ENCODE measurements around the gene RPL7A.
A peak's percentile ranks its signal among the peaks of the same experiment; 100 is the strongest.

The RPL7A gene

DNA sequence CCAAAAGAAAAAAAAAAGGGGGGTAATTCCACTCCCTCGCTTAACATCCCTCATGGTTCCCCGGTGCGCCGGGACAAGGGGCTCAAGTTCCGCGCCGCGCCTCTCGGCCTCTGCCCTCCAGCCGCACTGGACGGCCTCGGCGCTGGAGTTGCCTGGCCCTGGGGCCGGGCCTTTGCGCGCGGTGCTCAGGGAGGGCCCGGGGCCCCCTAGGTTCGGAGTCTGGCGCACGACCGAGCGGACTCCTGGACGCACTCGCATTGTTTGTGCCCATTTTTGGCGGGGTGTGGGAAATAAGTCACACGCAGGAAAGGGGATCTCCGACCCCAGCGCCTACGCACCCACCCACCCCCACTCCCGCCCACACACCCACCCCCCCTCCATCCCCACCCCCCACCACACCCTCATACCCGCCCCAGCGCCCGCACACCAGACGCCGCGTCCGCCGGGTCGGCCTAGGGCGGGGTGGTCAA is 468 bp upstream of the RPL7A start:
- no peak for DNase-seq (ENCODE audit: low read depth in 2 of 2)

DNA sequence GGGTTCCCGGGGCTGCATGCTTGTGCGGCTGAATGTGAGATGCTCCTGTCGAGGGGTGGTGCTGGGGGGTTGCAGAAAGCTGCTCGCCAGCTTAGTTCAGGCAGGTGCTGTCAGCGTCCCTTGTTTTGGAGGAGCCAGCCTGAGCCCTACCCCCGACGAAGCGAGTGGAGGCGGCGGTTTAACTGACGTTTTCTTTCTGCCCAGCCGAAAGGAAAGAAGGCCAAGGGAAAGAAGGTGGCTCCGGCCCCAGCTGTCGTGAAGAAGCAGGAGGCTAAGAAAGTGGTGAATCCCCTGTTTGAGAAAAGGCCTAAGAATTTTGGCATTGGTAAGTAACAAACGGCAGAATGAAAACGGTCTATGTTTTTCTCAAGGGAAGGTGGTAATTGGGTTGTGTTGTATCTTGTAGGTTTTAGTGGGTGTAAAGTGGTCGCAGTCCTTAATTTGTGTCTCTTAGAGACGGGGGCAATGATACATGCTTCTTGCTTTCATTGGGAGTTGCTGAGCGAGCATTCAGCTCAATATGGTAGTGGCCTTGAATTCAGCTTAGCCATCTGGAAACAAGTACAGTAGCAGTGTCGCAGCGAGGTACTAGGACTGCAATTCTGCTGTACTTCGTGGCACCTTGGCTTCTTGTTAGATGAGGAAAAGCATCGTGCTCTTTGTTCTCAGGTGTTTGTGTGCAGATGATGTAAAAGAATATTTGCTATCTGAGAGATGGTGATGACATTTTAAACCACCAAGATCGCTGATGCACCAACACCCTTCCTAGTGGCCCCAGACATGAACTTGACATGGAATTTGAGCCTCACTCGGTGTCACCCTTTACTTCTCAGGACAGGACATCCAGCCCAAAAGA is 928 bp downstream of the RPL7A start:
- no peak for DNase-seq (ENCODE audit: low read depth in 2 of 2)

DNA sequence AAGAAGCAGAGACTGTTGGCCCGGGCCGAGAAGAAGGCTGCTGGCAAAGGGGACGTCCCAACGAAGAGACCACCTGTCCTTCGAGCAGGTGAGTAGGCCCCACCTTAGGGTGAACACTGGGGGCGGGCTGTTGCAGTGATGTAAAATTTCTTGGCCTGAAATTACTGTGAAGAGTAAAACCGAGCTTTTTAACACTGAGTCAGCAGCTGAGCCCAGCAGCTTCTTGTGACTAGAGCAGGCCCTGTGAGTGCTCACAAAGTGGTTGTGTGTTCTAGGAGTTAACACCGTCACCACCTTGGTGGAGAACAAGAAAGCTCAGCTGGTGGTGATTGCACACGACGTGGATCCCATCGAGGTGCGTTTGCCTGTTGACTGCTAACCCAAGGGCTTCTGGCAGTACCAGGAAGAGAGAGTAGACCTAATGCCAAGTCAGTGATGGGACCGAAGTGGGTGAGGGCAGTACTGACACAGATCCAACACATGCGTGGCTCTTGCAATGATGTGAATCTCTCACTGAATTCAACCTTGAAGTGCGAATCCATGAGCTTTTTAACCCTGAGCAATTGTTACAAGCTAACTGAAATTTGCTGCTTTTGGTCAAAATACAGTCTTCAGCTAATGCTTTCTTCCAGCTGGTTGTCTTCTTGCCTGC is 2.1 kb downstream of the RPL7A start:
- DNase-seq (ENCODE audit: low read depth in 2 of 2), result no peak

- no peak for DNase-seq (ENCODE audit: low read depth in 2 of 2)
Measured at GRCh38 chr9:133351526-133351907, 3.5 kb downstream of the RPL7A start.

- DNase-seq (ENCODE audit: low read depth in 2 of 2), result no peak
Measured at GRCh38 chr9:133351908-133352634, 4.1 kb downstream of the RPL7A start.

- DNase-seq (ENCODE audit: low read depth in 2 of 2), result no peak
Measured at GRCh38 chr9:133352635-133353340, 4.8 kb downstream of the RPL7A start.

DNA sequence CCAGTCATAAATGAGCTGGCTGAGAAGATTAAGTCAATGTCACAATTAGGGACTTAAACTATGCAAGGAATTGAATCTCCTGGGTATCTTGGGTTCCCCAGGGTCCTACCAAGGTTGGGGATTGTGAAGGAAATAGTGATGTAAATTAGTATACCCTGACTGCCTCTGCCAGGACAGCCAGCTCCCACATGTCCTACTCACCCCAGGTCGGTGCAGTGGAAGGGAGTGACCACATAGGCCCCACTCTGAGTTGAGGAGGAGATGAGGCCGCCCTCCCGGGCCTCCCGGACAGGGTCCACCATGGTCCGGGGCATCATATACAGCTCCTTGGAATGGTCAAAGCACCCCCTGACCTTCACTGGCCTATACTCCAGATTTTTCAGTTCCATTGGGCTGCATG is 5.5 kb downstream of the RPL7A start:
- no peak for DNase-seq (ENCODE audit: low read depth in 2 of 2)

DNA sequence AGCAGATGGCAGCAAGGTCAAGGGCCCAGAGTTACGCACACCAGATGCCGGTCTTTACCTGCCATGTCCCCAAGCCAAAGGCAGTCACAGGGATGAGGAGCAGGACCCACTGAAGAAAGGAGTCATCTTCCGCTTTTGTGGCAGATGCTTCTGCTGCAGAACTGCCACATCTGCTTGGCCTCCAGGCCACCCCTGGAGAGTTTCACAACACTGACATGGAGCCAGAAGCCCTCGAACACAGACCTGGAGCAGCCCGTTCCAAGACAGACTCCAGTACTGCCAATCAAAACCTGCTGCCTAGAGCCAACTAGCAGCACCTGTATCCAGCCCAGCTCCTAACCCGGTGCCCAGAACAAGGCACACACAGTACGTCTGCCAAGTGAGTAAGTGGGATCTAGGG is 6.7 kb downstream of the RPL7A start:
- DNase-seq (ENCODE audit: low read depth in 2 of 2), result no peak

DNA sequence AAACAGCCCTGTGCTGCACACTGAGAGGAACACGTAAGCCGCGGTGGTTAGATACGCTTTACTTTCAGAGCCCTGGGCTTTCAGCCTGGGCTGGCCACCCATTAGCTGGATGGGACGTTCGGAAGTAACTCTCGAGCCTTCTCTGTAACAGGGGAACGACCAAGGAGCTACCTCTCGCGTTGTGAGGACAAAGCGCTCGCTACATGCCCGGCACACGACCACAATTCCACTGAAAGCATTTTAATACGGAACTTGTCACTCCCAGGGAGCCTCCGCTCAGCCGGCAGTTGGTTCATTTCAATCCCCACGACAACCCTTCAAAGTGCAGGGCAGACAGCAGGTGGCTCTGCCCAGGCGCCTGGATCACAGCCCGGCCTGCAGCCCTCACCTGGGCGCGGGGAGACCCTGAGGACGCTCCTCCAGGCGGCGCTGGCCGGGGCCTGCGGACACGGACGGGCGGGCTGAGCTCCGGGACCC is 7.9 kb downstream of the RPL7A start:
- no peak for DNase-seq (ENCODE audit: low read depth in 2 of 2)

GRCh38 chr9:133356391-133357091 is 8.5 kb downstream of the RPL7A start, which contains the start of the genes SURF1 and SURF2:
Gene SURF1, minus strand, starts transcription at chr9:133356487. Its CDS starts 34 bp downstream, at chr9:133356453.
Gene SURF2, plus strand, starts transcription at chr9:133356550. Its CDS starts 43 bp downstream, at chr9:133356593.
- DNase-seq (ENCODE audit: low read depth in 2 of 2), result peak; percentile 77 to 79

DNA sequence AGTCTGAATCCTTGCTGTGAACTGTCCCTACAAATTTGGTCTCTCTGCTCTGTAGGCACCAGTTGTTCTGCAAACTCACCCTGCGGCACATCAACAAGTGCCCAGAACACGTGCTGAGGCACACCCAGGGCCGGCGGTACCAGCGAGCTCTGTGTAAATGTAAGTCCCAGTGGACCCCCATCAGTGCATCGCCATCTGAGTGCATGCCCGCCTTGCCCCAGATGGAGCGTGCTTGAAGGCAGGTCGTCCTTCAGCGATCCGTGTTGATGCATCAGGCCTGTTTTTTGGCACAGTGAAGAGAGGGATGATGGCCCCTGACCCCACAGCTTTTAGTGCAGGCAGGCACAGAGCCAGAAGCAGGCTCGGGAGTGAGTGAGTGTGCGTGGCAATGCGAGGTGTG is 9.6 kb downstream of the RPL7A start:
- no peak for DNase-seq (ENCODE audit: low read depth in 2 of 2)

GRCh38 chr9:133359399-133360175 is 11.6 kb downstream of the RPL7A start:
- no peak for DNase-seq (ENCODE audit: low read depth in 2 of 2)

DNA sequence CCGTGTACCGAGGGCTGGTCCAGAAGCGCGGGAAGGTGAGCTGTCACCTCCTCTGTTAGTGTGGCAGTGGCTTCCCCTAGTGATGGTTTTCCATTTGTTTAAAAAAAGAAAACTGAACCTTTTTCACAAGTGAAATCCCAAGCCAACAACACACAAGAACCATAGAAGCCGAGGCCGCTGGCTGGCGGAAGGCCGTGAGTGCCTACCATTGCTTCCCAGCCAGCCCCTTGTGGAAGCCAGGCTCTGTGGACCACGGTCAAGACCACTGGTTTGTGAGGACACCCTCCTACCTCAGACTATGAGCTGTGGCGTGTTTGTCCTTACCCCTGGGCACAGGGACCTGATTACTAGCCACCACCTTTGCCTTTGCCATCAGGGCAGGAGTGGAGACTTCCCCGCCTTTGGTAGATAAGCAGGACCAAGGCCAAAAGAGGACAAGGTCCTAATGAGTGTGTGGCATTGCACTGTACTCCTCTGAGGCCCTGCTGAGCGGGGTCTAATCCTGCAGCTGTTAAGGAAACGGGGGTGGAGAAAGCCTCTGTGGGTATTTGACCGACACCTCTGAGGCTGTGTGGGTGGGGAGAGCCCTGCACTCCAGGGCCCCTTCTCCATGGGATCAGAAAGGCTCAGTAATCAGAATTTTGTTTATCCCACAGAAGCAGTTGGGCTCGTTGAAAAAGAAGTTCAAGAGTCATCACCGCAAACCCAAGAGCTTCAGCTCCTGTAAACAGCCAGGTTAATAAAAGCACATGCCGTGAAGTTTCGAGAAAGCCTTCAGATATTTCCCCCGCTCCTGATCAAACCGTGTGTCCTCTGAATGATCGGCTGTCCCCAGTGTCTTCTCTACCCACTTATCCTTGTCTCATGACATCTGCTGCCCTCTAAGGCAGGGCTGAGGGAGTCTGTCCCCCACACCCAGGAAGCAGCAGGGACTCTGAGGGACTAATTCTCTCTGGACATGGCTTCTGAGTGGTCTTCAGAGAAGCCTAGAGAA is 12.7 kb downstream of the RPL7A start:
- no peak for DNase-seq (ENCODE audit: low read depth in 2 of 2)

- DNase-seq (ENCODE audit: low read depth in 2 of 2), result no peak
Measured at GRCh38 chr9:133361507-133362092, 13.6 kb downstream of the RPL7A start.

DNA sequence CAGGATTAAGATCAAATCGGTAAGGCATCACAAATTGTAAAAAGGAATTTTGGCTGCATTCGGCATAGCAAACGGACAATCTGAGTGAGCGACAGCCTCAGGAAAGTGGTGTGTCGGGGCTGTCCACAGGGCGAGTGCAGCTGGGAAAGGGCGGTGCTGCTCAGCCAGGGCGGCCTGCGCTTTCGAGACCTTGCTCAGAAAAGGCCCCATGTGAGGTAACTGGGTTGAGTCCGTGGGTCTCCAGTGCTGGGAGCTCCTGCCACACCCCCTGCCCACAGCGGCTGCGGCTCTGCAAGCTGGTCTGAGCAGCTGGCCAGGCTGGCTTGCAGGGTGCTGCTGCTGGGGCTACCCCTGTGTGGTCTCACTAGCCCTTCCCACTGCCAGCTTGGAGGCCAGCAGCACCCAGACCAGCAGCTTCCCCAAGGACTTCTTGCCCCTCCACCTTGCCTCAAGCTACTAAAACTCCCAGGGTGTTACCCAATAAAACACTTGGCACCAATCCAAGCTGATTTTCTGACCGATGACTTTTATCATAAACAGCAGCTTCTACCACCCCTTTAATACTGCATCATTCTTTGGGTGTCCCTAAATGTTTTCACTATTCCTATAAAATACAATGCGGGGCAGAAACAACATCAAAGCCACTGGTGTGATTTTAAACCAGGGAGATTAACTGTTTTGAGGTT is 14.5 kb downstream of the RPL7A start:
- no peak for DNase-seq (ENCODE audit: low read depth in 2 of 2)

DNA sequence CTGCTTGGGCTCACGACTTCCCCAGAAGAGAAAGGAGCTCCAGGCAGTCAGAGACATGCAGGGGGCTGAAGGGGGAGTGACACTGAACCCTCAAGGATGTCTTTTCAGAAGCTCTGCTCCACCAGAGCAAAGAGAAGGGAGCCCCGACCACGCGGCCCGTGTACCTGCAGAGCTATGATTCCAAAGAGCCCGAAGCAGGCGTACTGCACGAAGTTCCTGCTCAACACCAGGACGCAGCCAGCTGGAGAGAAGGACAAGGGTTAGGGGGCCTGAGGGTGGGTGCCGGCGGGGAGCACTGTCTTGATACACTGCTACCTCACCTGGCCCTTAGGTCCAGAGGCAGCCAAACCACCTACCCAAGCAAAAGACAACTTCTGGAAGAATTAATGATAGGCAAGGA is 18.4 kb downstream of the RPL7A start:
- DNase-seq (ENCODE audit: low read depth in 2 of 2), result no peak

DNA sequence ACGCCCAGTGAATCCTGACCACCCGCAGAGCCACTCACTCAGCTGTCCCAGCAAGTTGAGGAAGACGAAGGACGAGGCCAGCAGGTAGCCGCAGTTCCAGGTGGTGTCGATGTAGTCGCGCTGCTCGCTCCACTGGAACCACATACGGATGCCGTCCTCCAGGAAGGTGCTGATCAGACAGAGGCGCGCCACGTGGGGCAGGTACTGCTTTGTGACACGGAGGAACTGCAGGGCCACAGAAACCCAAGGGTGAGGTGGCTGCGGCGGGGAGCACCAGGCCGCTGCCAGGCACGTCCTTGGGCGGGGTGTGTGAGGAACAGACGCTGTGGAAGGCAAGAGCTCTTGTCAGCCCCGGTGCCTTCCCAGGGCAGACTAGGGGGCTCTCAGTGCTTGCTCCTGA is 19.2 kb downstream of the RPL7A start:
- DNase-seq (ENCODE audit: low read depth in 2 of 2), result no peak

GRCh38 chr9:133367778-133368177 is 19.8 kb downstream of the RPL7A start:
- no peak for DNase-seq (ENCODE audit: low read depth in 2 of 2)

All from stimulated activated CD8-positive, alpha-beta memory T cell treated with anti-CD3 and anti-CD28 coated beads, Interleukin-7, amount 100 ng/mL, for 1 hour (primary cell).